H1 (cell line): ENCODE results near the gene GPR162. TPM values are rescaled to one million over a fixed set of nuclear protein-coding genes. Genes with fewer than 3 reads are reported as not detected.
A peak's percentile ranks its signal among the peaks of the same experiment; 100 is the strongest.

Experiments used
- CTCF ChIA-PET: fragments of 300-600 bp; sonication (Branson Sonifier 250); formaldehyde crosslinking; loops from one replicate; lab custom pipeline; 2021; ENCODE audit not compliant: partially characterized antibody; lab: Charles Lee
- POLR2A ChIA-PET: fragments of 300-600 bp; sonication (Branson Sonifier 250); formaldehyde crosslinking; loops from one replicate; lab custom pipeline; 2021; ENCODE audit warnings: inconsistent platforms; ENCODE audit not compliant: partially characterized antibody; lab: Charles Lee
- DNase-seq, 2 experiments: peaks; one replicate each; pipeline versions ENCODE4 v3.0.0 to v3.0.0-alpha.2; 2010 to 2022; ENCODE audit warnings: low spot score in 2 of 2, low read depth in 1 of 2, mixed read lengths in 1 of 2
- FAIRE-seq: peaks from 2 replicates; lab custom pipeline; 2011; peaks lifted over from hg19 to GRCh38; lab: Jason Lieb, UNC
- H2AFZ ChIP-seq: 2 replicates; pipeline ENCODE4 v1.8.1; 2012; ENCODE audit warnings: low read length, inconsistent platforms
- H2AK5ac ChIP-seq: 2 replicates; pipeline ENCODE4 v1.6.1; 2013; ENCODE audit warnings: low read depth, low read length
- H2BK120ac ChIP-seq: replicated peaks from 2 replicates; pipeline ENCODE3; 2013; ENCODE audit warnings: low read depth, low read length, inconsistent platforms
- H2BK12ac ChIP-seq: 2 replicates; pipeline ENCODE4 v1.6.1; 2013; ENCODE audit warnings: low read depth, low read length
- H2BK15ac ChIP-seq: 2 replicates; pipeline ENCODE4 v1.6.1; 2013; ENCODE audit warnings: low read length
- H2BK20ac ChIP-seq: 2 replicates; pipeline ENCODE4 v1.6.1; 2013; ENCODE audit warnings: low read length
- H2BK5ac ChIP-seq: 2 replicates; pipeline ENCODE4 v1.6.1; 2013; ENCODE audit warnings: low read depth, low read length
- H3K14ac ChIP-seq: 2 replicates; pipeline ENCODE4 v1.6.1; 2013; ENCODE audit warnings: inconsistent platforms; ENCODE audit not compliant: insufficient read length
- H3K18ac ChIP-seq: 2 replicates; pipeline ENCODE4 v1.6.1; 2013; ENCODE audit warnings: low read length; ENCODE audit errors: extremely low read depth
- H3K23ac ChIP-seq: 2 replicates; pipeline ENCODE4 v1.6.1; 2013; ENCODE audit warnings: inconsistent platforms; ENCODE audit not compliant: insufficient read length
- H3K23me2 ChIP-seq: 2 replicates; pipeline ENCODE4 v1.6.1; 2013; ENCODE audit warnings: low read depth, low read length
- H3K27ac ChIP-seq: 2 replicates; pipeline ENCODE4 v1.6.1; 2011; ENCODE audit warnings: low read depth, low read length, inconsistent platforms
- H3K27me3 ChIP-seq, 4 experiments: replicated peaks in 1 of 4; 1 replicate in 1 of 4; 2 replicates in 3 of 4; pipeline versions ENCODE4 v1.6.1 to v1.8.1; 2011 to 2013; ENCODE audit warnings: low read length in 3 of 4, mild to moderate bottlenecking in 3 of 4, inconsistent platforms in 2 of 4, mixed read lengths in 2 of 4, moderate library complexity in 1 of 4; ENCODE audit not compliant: control insufficient read depth in 3 of 4, insufficient read depth in 3 of 4; ENCODE audit errors: extremely low read depth in 1 of 4
- H3K36me3 ChIP-seq, 4 experiments: 2 replicates each; pipeline versions ENCODE4 v1.6.1 to v1.8.1; 2011 to 2013; ENCODE audit warnings: mild to moderate bottlenecking in 4 of 4, low read length in 3 of 4, moderate library complexity in 2 of 4, control low read depth in 1 of 4, inconsistent platforms in 1 of 4; ENCODE audit not compliant: insufficient read depth in 4 of 4, control insufficient read depth in 2 of 4
- H3K4ac ChIP-seq: replicated peaks from 2 replicates; pipeline ENCODE3; 2013; ENCODE audit warnings: low read length, low read depth, mixed read lengths, inconsistent platforms; ENCODE audit not compliant: insufficient read length
- H3K4me1 ChIP-seq, 4 experiments: replicated peaks in 1 of 4; 1 replicate in 1 of 4; 2 replicates in 3 of 4; pipeline versions ENCODE4 v1.6.1 to v1.8.1; 2011 to 2013; ENCODE audit warnings: low read length in 3 of 4, inconsistent platforms in 2 of 4, mixed read lengths in 1 of 4; ENCODE audit not compliant: insufficient read depth in 4 of 4, control insufficient read depth in 3 of 4
- H3K4me2 ChIP-seq, 2 experiments: 2 replicates each; pipeline versions ENCODE4 v1.6.1 to v1.8.1; 2011 to 2013; ENCODE audit warnings: low read depth in 2 of 2, low read length in 2 of 2, control low read depth in 1 of 2, inconsistent platforms in 1 of 2, mild to moderate bottlenecking in 1 of 2; ENCODE audit not compliant: insufficient read depth in 1 of 2
- H3K4me3 ChIP-seq, 4 experiments: fragments of 200-600, 300-600 bp in 1 of 4; sonication (generic), shearing (Covaris generic), sonication (Bioruptor Twin) in 1 of 4; 2 replicates each; pipeline versions ENCODE4 v1.5.1 to v1.8.1; 2011 to 2016; ENCODE audit warnings: low read length in 4 of 4, low read depth in 3 of 4, control low read depth in 2 of 4, inconsistent platforms in 2 of 4, mild to moderate bottlenecking in 2 of 4, mixed read lengths in 1 of 4, moderate library complexity in 1 of 4; ENCODE audit not compliant: insufficient read depth in 2 of 4; ENCODE audit errors: extremely low read depth in 1 of 4
- H3K56ac ChIP-seq: replicated peaks from 2 replicates; pipeline ENCODE3; 2013; ENCODE audit warnings: low read depth, mild to moderate bottlenecking, mixed read lengths, low read length, inconsistent platforms; ENCODE audit not compliant: insufficient read length
- H3K79me1 ChIP-seq: 2 replicates; pipeline ENCODE4 v1.6.1; 2013; ENCODE audit warnings: low read depth, low read length, control low read depth
- H3K79me2 ChIP-seq, 2 experiments: 2 replicates each; pipeline versions ENCODE4 v1.6.1 to v1.8.1; 2012 to 2013; ENCODE audit warnings: low read length in 2 of 2, mild to moderate bottlenecking in 2 of 2, inconsistent platforms in 1 of 2; ENCODE audit not compliant: insufficient read depth in 2 of 2, control insufficient read depth in 1 of 2
- H3K9ac ChIP-seq, 4 experiments: replicated peaks in 1 of 4; 1 replicate in 1 of 4; 2 replicates in 3 of 4; pipeline versions ENCODE4 v1.6.1 to v1.8.1; 2011 to 2013; ENCODE audit warnings: low read depth in 3 of 4, low read length in 3 of 4, control low read depth in 2 of 4, mild to moderate bottlenecking in 2 of 4, moderate library complexity in 2 of 4, inconsistent platforms in 1 of 4; ENCODE audit errors: extremely low read depth in 1 of 4
- H3K9me3 ChIP-seq, 2 experiments: 2 replicates each; pipeline versions ENCODE4 v1.6.1 to v1.8.1; 2012 to 2013; ENCODE audit warnings: mild to moderate bottlenecking in 2 of 2, moderate library complexity in 2 of 2, control low read depth in 1 of 2, inconsistent platforms in 1 of 2, low read depth in 1 of 2, low read length in 1 of 2, mixed read lengths in 1 of 2; ENCODE audit not compliant: insufficient read depth in 2 of 2
- H4K20me1 ChIP-seq, 2 experiments: replicated peaks in 1 of 2; 2 replicates each; pipeline versions ENCODE3 to v1.8.1; 2011 to 2013; ENCODE audit warnings: inconsistent platforms in 2 of 2, low read length in 2 of 2, mild to moderate bottlenecking in 1 of 2; ENCODE audit not compliant: insufficient read depth in 2 of 2, control insufficient read depth in 1 of 2
- H4K5ac ChIP-seq: 2 replicates; pipeline ENCODE4 v1.6.1; 2013; ENCODE audit warnings: low read length, low read depth, mixed read lengths, inconsistent platforms; ENCODE audit not compliant: insufficient read length
- H4K8ac ChIP-seq: 2 replicates; pipeline ENCODE4 v1.8.0; 2013; ENCODE audit warnings: mild to moderate bottlenecking, moderate library complexity, low read length, inconsistent platforms; ENCODE audit not compliant: insufficient read depth; ENCODE audit errors: extremely low read depth
- H4K91ac ChIP-seq: replicated peaks from 2 replicates; pipeline ENCODE3; 2013; ENCODE audit warnings: low read length, mixed read lengths, inconsistent platforms; ENCODE audit not compliant: insufficient read length
- TBP ChIP-seq: IDR thresholded peaks from 2 replicates; pipeline ENCODE4 v1.6.1; 2011; ENCODE audit warnings: low read depth, low read length, improper control_type of control experiment
- TEAD4 ChIP-seq: IDR thresholded peaks from 2 replicates; pipeline ENCODE4 v1.6.1; 2012; ENCODE audit warnings: low read depth, low read length, inconsistent platforms, mixed read lengths
- WGBS, 2 experiments: shearing (Covaris generic) in 1 of 2; methylation state at CpG; one replicate each; pipeline versions ENCODE4 v1.1.6 to v1.1.7; 2013 to 2015; ENCODE audit warnings: low lambda C conversion rate in 2 of 2, mixed read lengths in 2 of 2, inconsistent platforms in 1 of 2, low coverage in 1 of 2, missing lambda C conversion rate in 1 of 2; ENCODE audit not compliant: insufficient replicate concordance in 2 of 2, insufficient coverage in 1 of 2, insufficient read length in 1 of 2; ENCODE audit errors: extremely low coverage in 1 of 2, missing lambda C conversion rate in 1 of 2; 5-methylcytosine and 5-hydroxymethylcytosine counted together
- polyA plus RNA-seq, 7 experiments: library from polyadenylated mRNA; depleted of rRNA in 3 of 7; stranded (reverse) in 5 of 7; unstranded in 2 of 7; fragments of >200 nt in 5 of 7; fragments of 200-250 nt in 2 of 7; gene quantifications; 1 replicate in 5 of 7; 2 replicates in 1 of 7; 4 replicates in 1 of 7; pipeline versions ENCODE4 v1.2.1 to v1.2.3, GENCODE V29; 2011 to 2013; ENCODE audit warnings: missing spikeins in 2 of 7, mixed read lengths in 2 of 7
- total RNA-seq: library from RNA; stranded (reverse); fragmentation: NEBNext Ultra II Directional; extraction: Animal tissue kit (Norgen Biotek cat#: 25700); gene quantifications from 2 replicates; pipeline ENCODE4 v1.2.1, GENCODE V29; 2021
- TF ChIP-seq, protein P1 (sequence below): IDR thresholded peaks from 2 replicates; pipeline ENCODE4 v1.6.1; 2012; ENCODE audit warnings: inconsistent platforms

GPR162 gene
- total and polyA plus RNA-seq, 2 of the 8 experiments (the other 6 are each of a cell fraction or from before 2014, with no cell fraction given) = 7.3 to 8.8 TPM

DNA sequence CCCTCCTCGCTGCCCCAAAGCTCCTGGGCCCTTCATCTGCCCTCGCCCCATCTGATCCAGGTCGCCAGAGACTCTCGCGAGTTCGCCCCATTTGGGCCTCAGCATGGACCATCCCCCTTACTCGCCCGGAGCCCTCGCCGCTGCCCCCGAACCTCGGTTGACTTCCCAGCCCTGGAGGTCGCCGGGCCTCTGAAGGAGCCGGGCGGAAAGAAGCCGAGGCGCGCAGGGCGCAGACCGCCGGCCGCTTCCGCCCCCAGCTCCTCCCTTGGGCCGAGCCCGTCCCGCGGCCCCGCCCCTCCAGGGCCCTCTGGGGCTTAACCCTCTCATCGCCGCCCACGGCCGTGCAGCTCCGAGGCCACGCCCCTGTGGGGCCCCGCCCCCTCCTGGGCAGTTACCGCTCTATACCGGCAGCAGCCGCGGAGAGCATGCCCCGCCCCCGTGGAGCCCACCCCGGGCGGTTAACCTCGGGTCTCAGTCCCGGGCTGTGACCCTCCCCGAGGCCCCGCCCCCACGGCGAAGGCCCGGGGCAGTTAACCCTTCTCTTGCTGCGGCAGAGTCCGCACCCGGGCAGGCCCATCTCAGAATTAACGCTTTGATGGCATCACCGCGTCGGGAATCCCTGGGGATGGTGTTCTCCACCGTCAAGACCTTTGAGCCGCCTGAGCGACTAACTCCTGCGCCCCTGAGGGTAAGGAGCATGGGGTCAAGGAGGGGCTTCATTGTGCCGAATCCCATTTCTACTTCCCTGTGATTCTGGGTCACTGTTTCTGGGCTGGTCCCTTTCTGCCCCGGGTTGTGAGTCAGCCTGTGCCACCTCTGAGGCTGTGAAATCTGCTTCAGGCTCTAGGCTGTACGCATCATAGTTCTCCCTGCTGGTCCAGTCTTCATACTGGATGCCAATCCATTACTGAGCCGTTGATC, 51.7 kb downstream of the GPR162 start, which contains the start of gene SPSB2:
Gene SPSB2, minus strand, starts transcription at position 210 of the 921 bp plus-strand sequence. CDS start 402 bp downstream, outside the sequence.
- peak within 1 kb of the TSS; percentile 83 for H2BK120ac ChIP-seq
- ChIA-PET POLR2A (interaction anchor here (0.8 to 18.9 kb wide), 23 partner anchors 10 to 380 kb away, joined by 3 to 588 read pairs (median 5); partner anchors contain the start of genes ATN1, C12orf57, CDCA3 and EMG1), CTCF (interaction anchor here (0.6 to 10.4 kb wide), 33 partner anchors 9 to 245 kb away, joined by 3 to 216 read pairs (median 8); partner anchors contain the start of genes C12orf57, CDCA3, ENO2 and MLF2)
- H3K9me3 ChIP-seq = no peaks in the 10 kb centered on the region
- H3K27me3 ChIP-seq = no peaks in the 10 kb centered on the region
- peak within 1 kb of the TSS; percentile 83 for H2BK5ac ChIP-seq
- FAIRE-seq = no peak
- H3K79me2 ChIP-seq = peaks cover 0 to 16% of the 10 kb centered on the region in 2 experiments; a peak in 2 of 4 replicates
- H2BK15ac ChIP-seq = 0 out of 2 replicates have a peak within 1 kb of the TSS, but pooled peaks have one; percentile 6
- H3K4me2 ChIP-seq = peak within 1 kb of the TSS; percentile 85 to 89
- H2AK5ac ChIP-seq = no peak within 1 kb of the TSS
- 0 out of 2 replicates have a peak within 1 kb of the TSS, but pooled peaks have one; percentile 17 for H2BK12ac ChIP-seq
- H4K8ac ChIP-seq = peak within 1 kb of the TSS; percentile 45; the same call in 1 of the 2 replicates
- H3K14ac ChIP-seq = no peak within 1 kb of the TSS
- H4K91ac ChIP-seq = peak within 1 kb of the TSS; percentile 22
- WGBS, 2 experiments = 4% methylated on average over 29 of the region's 66 CpGs; no CpG with 5 or more reads in 1 of the 2 experiments
- H3K4me1 ChIP-seq = peaks cover 2 to 33% (median 14%) of the 10 kb centered on the region in 4 experiments
- peak; percentile 99 to 100 for DNase-seq
- peak within 1 kb of the TSS; percentile 87 for H3K56ac ChIP-seq
- H3K36me3 ChIP-seq = peaks cover 8 to 31% (median 13%) of the 10 kb centered on the region in 4 experiments
- H3K23me2 ChIP-seq = peaks cover 13% of the 10 kb centered on the region
- H3K27ac ChIP-seq = peak within 1 kb of the TSS; percentile 61
- peak within 1 kb of the TSS; percentile 98 for H3K18ac ChIP-seq
- H2AFZ ChIP-seq = peak within 1 kb of the TSS; percentile 83; the same call in 1 of the 2 replicates
- H3K79me1 ChIP-seq = 0 out of 2 replicates have a peak, but pooled peaks cover 7% of the 10 kb centered on the region
- peak within 1 kb of the TSS; percentile 82 to 95 (median 87) for H3K4me3 ChIP-seq
- peaks cover 22 to 26% of the 10 kb centered on the region in 2 experiments for H4K20me1 ChIP-seq
- no peak within 1 kb of the TSS for H3K23ac ChIP-seq
- H2BK20ac ChIP-seq = no peak within 1 kb of the TSS
- peak within 1 kb of the TSS; percentile 80 for H4K5ac ChIP-seq
- peak within 1 kb of the TSS; percentile 58 for H3K4ac ChIP-seq
- peak within 1 kb of the TSS; percentile 74 to 78 (median 76); a peak in 6 of 7 replicates for H3K9ac ChIP-seq
- peak; percentile 29; the same call in 1 of the 2 replicates for TF ChIP-seq TBP
- TF ChIP-seq, protein P1, sequence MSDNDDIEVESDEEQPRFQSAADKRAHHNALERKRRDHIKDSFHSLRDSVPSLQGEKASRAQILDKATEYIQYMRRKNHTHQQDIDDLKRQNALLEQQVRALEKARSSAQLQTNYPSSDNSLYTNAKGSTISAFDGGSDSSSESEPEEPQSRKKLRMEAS = no peak
- no peak for TF ChIP-seq TEAD4
